Left lobe of liver (tissue), 2 donors: ENCODE data around the gene MRPS35. TPM values are rescaled to one million over a fixed set of nuclear protein-coding genes. Genes with fewer than 3 reads are reported as not detected.
A peak's percentile ranks its signal among the peaks of the same experiment; 100 is the strongest.
"Not testable (repeated sequence)": the region's sequence is repeated elsewhere in the genome, so short reads cannot be mapped to it uniquely, and the experiment has no call there.

Experiments
- ATAC-seq: fragments of 200-7000 bp; cut with Tn5 transposase; one replicate; pipeline ENCODE4 v1.9.1; 2020; ENCODE audit warnings: mild to moderate bottlenecking, moderate library complexity
- DNase-seq: peaks from one replicate; pipeline ENCODE4 v3.0.0-alpha.2; 2020; ENCODE audit warnings: low spot score
- total RNA-seq: library from RNA; stranded (reverse); gene quantifications from one replicate; pipeline ENCODE4 v1.2.1, GENCODE V29; 2021
- donor health status: DM: no; HTN: no; CAD: no; lungs with moderate emphysema.
- donor health status: DM: no; HTN: yes; CAD: no.

MRPS35 gene
- total RNA-seq, 1 donor from 2014 or later: 32.1 TPM

- DNase-seq (no peak), ATAC-seq (no peak)
Observed at GRCh38 chr12:27707216-27707615, 3.4 kb upstream of the MRPS35 start.

GRCh38 chr12:27709212-27709931 is 1.3 kb upstream of the MRPS35 start:
- ATAC-seq: no peak
- DNase-seq: no peak

DNA sequence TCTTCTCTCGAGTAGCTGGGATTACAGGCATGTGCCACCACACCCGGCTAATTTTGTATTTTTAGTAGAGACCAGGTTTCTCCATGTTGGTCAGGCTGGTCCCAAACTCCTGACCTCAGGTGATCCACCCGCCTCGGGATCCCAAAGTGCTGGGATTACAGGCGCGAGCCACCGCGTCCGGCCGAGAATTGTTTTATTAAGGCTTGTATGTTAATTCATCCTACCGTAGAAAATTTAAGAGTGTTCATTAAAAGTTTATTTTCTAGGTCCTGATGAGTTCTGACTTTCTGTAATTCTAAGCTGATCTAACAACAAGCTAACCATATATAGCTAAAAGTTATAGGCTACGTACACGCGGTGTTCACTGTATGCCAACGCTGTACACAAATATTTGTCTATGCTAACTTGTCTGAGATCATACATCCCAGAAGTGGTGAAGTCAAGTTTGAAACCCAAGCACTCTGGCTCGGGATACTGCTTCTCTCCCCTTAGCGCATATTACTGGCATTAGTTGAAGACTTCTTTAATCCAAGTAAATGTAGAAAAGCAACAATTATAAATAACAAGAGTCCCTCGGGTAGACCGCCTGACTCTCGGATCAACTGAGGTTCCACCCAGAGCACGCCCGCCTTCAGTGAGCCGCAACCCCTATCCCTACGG is 570 bp upstream of the MRPS35 start:
- DNase-seq: no peak
- peak; percentile 65 for ATAC-seq

- DNase-seq (no peak), ATAC-seq (peak; percentile 24)
Observed at GRCh38 chr12:27711317-27711682, 668 bp downstream of the MRPS35 start.

- DNase-seq: no peak
- no peak for ATAC-seq
Observed at GRCh38 chr12:27711967-27712366, 1.3 kb downstream of the MRPS35 start.

- no peak for DNase-seq
- ATAC-seq: no peak
Observed at GRCh38 chr12:27723212-27723611, 12.6 kb downstream of the MRPS35 start.

DNA sequence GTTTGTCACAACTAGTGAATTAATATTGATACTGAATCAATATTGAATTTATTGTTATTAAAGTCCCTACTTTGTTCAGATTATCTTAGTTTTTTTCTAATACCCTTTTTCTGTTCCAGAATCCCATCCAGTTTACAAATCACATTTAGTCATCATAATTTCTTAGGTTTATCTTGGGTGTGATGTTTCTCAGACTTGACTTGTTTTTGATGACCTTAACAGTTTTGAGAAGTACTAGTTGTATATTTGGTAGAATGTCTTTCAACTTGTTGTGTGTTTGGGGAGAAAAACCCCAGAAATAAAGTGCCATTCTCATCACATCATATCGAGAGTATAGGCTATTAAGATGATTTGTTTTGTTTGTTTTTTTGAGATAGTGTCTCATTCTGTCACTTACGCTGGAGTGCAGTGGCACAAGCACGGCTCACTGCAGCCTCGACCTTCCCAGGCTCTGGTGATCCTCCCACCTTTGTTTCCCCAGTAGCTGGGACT is 19.5 kb downstream of the MRPS35 start:
- ATAC-seq (no peak), DNase-seq (no peak)

DNA sequence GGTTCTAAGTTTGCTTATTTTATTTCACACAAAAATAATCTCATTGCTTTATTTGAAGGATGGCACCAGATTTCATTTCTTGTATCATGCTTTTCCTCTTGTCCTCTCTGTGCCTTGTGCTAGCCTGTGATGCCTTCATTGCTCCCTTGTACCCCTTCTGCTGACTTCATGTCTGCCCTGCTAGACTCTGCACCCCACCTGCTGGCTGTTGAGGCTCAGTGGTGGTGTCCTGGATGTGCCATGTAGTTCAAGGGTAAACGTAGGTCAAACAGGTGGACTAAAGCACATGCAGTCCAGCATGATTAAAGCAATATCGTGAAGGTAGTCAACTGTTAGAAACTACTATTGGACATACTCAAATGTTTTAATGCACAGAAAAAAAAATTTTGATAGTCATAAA is 21.6 kb downstream of the MRPS35 start:
- DNase-seq (peak; percentile 60), ATAC-seq (peak; percentile 98)

DNA sequence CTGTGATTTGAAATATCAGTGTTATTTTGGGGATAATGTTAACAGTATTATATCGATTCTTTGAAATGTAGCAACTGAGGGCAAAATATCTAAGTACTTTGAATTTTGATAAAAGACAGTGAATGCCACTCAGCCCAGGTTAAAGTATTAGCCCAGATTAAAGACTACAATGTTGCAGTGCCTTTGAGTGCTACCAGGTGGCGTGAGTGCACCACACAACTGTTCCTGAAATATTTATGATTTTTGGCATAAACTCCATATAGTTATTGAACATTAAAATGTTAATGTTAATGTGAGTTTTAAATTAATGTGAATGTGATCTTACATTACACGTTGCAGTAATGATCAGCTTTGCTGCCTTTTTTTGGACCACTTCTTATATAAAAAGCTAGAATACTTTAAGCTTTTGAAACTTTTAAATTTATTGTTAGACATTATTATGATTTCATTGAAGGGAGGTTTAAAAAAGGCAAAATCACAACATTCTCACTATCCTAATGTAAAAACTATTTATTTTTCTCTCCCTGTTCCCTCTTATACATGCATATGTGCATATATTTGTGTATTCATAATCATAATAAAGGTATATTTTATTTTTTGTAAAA is 22.5 kb downstream of the MRPS35 start:
- DNase-seq: no peak

GRCh38 chr12:27733791-27734190 is 23.2 kb downstream of the MRPS35 start:
- no peak for DNase-seq
- no peak for ATAC-seq

More for the DNA sequence above, 22.5 kb downstream of the MRPS35 start:
- ATAC-seq: peak; percentile 87

- not testable (repeated sequence) for DNase-seq, ATAC-seq
Observed at GRCh38 chr12:27734321-27734720, 23.7 kb downstream of the MRPS35 start.

GRCh38 chr12:27743601-27744000 is 33.0 kb downstream of the MRPS35 start:
- DNase-seq: no peak
- no peak for ATAC-seq

DNA sequence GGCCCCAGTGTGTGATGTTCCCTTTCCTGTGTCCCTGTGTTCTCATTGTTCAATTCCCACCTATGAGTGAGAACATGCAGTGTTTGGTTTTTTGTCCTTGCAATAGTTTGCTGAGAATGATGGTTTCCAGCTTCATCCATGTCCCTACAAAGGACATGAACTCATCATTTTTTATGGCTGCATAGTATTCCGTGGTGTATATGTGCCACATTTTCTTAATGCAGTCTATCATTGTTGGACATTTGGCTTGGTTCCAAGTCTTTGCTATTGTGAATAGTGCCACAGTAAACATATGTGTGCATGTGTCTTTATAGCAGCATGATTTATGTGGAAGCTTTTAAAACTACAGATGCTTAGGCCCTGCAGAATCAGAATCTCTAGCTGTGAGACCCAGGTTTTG is 35.1 kb downstream of the MRPS35 start:
- ATAC-seq, DNase-seq: not testable (repeated sequence)

DNA sequence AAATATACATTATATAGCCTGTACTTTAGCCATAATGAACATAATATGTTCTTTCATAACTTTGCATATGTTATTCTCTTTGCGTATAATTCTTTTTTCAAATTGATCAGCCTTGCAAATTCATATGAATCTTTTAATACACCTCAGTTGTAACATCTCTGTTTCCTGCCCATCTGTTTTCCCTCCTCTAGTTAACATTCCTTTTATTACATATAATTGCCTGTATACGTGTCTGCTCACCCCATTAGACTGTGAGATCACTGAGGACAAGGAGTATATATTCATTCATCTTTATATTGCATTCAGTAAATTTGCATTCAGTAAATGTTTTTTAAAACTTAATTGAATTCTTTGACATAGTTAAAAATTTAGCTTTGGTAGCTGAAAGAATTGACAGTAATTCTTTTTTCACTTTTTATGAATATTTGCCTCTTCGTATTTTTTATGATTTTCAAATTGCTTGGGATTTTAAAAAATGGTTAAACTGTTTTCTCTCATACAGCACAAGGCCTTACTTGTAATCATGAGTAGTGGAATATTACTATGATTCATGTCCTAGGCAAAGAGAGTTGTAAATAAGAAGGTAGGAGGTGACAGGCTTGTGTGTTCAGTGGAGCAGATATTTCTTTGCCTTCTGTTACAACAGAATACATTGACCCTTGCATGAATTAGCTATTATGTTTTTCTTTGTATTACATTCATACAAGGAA is 36.6 kb downstream of the MRPS35 start:
- peak; percentile 42 for ATAC-seq
- no peak for DNase-seq

DNA sequence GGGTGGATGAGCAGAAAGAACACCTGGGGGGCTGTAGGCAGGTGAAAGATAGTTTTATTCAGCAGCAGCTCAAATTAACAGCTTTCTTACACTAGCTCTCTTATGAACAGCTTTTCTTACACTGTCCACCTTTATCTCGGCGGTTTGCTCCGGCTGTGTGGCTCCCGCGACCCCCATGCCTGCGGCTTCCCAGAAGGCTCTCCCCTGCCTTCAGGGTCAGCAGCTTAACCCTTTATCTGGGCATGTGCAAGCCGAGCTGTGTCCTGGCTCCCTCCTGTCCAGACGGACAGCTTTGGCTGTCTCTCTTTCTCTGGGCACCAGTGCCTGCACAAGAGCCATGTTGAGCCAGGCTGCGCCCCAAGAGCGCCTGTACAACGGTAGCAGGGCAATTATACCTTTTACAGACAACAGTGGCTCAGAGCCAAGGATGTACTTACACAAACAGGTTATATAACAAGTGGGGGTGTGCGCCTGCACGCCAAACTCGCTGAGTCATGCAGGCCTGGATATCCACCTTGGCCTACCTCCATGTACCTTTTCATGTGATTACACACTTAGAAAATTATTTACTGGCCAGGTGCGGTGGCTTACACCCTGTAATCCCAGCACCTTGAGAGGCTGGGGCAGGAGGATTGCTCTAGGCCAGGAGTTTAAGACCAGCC is 40.9 kb downstream of the MRPS35 start:
- peak; percentile 61 for ATAC-seq
- peak; percentile 82 for DNase-seq

DNA sequence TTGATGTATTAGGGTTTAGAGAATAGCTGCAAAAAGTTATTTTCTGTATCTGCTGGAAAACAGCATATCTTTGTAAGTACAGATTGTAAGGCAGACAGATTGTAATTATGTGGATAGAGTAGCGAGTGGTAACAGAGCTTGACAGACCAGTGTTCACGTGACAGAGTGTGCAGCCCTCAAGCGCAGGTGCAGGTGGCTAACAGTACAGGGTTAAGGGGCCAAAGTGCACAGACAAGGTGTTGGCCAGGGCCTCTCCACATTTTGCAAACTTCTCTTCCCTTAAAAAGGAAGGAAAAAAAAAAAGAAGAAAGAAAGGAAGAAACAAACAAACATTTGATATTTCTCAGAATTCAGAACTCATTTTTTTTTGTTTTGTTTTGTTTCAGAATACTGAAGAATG is 44.2 kb downstream of the MRPS35 start:
- DNase-seq: peak; percentile 86

GRCh38 chr12:27756670-27757195 is 46.1 kb downstream of the MRPS35 start:
- DNase-seq (no peak), ATAC-seq (no peak)

More for the DNA sequence above, 44.2 kb downstream of the MRPS35 start:
- ATAC-seq: peak; percentile 92

DNA sequence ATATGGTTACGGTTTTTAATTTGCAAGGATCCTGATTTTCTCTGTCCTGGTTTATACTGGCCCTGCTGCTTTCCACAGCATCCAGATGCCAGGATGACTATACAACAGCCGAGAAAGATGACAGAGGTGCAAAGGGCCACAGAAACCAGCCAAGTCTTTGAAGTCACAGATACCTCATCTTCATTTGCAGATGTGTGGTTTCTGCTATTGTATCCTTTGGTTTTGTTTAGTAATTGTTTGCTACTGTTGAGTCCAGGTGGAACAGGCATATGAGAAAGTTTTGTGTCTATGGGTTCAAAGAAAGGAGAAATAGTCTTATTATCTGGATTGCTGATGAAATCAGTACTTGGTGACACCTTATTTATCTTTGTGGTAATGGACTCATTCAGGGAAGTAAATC is 52.1 kb downstream of the MRPS35 start:
- ATAC-seq: no peak
- no peak for DNase-seq

- ATAC-seq: no peak
- DNase-seq: no peak
Observed at GRCh38 chr12:27766587-27766986, 56.0 kb downstream of the MRPS35 start.

- ATAC-seq (no peak), DNase-seq (no peak)
Observed at GRCh38 chr12:27769142-27769673, 58.6 kb downstream of the MRPS35 start.
